ENCODE measurements around the gene SLC6A4.

The SLC6A4 gene

DNA sequence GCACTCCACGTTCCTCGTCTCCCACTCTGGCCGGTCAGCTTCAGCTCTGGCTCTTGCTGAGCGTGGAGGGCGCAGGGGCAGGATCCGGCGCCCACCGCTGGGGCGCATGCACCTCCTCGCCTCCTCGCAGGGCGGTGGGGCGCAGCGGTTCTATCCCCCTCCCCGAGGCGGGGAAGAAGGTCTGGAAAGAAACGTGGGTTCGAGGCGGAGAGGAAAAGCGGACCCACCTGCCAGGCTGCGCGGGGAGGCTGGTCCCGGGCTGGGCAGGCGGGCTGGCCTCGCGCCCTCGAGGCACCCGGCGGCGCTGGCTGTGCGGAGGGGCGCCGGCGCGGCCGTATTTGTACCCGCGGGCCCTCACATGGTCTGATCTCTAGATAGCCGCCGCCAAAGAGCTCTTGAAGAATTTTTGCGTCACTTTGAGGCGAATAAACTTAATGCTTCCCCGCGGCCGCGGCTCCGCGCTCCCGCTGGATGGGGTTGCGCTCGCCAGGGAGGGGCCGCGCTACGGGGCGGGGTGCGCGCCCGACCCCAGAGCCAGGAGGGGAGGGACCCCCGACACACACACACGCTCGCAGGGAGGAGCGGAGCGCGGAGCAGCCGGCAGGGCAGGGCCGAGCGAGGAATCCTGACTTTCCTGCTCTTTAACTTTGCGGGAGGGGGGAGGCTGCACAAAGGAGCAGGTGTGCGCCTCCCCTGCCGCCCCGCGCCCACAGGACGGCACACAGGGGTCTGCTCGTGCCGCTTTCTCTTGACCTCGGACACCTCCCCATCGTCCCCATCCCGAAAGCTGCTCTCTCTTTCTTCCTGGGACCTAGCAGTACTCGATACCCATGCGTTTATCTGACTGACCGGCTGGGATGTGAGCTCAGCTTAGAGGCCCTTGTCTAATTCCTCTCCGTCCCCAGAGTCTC is at the start of gene SLC6A4:
Gene SLC6A4, minus strand, starts transcription at position 312 of the 911 bp plus-strand sequence. CDS start 13,739 bp downstream, outside the sequence.
- DNase-seq: no peak

DNA sequence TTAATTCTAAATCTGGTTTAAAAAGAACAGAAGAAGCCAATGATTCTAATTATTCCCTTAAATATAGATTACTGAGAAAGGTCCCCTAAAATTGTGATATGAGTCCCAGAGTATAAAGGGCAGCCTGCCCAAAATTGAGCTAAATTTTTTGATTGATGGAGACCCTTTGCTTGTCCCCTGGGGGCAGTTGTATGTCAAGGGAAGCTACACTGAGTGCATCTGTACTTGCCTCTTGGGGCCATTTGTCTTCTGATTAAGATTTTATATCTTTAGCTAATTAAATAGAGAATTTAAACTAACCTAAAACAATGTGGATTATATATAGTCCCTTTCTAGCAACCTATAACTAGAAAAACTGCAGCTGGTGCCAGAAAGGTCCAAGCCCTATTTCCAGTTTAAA is 43.7 kb upstream of the SLC6A4 start:
- no peak for DNase-seq

DNA sequence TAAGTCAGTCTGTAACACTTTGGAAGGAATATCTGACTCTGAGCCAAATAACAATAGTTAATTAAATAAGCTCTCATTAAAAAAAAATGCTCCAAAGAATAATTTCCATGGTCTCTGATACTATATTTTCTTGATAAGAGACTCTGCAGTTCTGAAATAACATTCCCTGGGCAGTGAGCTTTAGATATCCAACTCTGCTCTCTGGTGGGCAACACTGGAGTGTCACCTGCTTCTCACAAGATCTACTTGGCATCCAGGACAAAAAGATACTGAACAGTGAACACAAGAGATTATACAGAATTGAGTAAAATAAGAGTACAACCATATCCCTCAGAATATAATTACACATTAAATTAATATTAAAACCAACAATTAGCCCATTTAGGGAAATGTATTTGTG is 42.5 kb upstream of the SLC6A4 start:
- DNase-seq: no peak

DNA sequence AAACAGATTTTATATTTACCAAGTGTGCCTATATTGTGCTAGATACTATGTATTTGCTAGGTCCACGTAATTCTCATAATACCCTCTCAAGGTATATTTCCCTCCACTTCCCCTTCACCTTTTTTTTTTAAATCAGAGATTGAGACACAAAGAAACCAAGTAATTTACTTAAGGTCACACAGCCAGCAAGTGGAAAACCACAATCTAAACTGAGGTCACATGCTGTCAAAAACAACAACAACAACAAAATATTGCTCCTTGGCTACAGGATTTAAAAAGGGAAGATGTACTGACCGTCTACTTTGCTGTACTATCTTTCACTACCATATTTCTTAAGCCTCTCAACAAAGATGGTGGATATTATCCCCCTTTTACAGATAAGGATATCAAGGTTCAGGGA is 40.4 kb upstream of the SLC6A4 start:
- no peak for DNase-seq

DNA sequence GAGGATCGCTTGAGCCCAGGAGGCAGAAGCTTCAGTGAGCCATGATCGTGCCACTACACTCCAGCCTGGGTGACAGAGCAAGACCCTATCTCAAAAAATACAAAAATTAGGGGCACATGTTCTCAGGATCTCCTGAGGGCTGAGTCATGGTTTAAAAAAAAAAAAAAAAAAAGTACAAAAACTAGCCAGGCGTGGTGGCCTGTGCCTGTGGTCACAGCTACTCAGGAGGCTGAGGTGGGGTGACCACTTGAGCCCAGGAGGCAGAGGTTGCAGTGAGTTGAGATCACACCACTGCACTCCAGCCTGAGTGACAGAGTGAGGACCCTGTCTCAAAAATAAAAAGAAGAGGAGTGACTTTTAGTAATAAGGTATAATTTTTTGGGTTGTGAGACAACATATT is 39.4 kb upstream of the SLC6A4 start:
- no peak for DNase-seq

DNA sequence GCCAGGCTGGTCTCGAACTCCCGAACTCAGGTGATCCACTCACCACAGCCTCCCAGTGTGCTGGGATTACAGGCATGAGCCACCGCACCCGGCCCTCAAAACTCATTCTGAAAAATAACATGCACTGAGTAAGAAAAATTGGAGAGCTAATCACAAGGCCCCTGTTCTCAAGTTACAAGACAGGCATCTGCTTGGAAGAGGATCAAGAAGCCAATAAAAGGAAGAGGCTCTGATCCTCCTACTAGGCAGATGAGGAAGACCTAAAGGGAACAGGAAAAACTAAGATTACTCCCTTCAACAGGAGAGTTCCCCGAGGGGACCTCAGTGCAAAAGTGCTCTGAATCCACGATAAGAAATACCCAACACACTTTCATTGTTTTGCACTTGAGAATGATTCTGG is 37.9 kb upstream of the SLC6A4 start:
- DNase-seq: no peak

DNA sequence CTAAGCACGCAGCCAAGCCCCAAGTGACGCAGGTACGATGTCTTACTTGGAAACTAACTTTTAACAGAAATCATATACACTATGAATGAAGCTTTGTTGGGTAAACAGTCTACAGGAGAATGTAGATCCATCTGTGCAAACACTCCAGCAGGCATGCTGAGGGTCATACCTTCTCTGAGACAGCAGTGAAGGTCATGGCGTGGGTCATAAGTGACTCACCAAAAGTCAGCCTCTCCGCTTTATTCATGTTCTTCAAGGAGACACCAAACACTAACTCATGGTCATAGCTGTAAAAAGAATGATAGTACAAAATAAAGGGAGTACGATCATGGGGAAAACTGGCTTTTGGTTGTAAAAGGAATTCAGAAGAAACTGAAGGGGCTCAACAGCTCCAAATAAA is 35.6 kb upstream of the SLC6A4 start:
- no peak for DNase-seq

DNA sequence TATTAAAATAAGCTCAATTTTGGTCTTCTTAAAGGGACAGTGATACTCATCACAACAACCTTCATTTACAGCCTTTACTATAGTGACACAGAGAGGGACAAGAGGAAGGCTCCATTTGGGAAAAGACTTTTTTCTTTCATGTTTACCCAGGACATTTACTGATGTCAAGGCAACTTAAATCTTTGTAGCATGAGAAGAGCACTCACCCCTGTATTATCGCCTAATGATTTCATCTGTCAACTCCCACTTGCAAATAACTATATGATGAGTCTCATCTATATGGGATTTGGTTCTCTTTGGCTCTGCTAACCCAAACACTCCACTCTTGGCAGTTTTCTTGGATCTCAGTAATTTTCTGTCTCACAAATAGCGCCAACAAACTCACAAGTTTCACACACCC is 32.1 kb upstream of the SLC6A4 start:
- no peak for DNase-seq

DNA sequence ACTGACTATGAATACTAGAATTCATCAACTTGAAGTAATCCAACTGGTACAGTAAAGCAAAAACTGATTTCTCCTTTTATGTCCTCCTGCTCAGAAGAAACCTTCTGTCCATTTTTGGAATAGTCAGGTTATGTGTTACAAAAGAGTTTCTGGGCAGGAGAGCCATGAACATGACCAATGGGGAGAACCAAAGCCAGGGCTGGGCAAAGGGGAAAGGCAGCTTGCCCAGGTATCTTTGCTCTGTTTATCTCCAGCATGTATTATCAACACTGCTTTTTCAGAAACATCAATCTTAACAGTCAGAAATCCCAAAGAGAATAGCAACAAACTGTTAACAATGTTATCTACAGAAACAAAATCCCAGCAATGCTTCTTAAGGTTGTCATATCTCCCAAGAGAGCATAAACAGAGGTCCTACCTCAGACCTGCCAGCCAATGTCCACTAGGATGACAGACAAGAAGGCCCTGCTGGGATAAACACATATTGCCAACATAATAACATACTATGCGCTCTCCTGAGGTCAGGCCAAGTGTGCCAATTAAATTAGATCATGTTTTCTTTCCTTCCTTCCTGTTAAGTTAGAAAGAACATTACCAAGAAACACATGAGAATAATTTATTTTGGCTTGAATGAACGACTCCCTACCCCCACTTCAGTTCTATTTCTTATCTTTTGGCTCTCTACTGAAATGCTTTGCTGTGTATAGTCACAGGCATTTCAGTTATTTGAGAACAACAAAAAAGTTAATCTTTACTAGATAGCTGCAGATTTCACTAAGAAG is 28.2 kb upstream of the SLC6A4 start:
- no peak for DNase-seq

DNA sequence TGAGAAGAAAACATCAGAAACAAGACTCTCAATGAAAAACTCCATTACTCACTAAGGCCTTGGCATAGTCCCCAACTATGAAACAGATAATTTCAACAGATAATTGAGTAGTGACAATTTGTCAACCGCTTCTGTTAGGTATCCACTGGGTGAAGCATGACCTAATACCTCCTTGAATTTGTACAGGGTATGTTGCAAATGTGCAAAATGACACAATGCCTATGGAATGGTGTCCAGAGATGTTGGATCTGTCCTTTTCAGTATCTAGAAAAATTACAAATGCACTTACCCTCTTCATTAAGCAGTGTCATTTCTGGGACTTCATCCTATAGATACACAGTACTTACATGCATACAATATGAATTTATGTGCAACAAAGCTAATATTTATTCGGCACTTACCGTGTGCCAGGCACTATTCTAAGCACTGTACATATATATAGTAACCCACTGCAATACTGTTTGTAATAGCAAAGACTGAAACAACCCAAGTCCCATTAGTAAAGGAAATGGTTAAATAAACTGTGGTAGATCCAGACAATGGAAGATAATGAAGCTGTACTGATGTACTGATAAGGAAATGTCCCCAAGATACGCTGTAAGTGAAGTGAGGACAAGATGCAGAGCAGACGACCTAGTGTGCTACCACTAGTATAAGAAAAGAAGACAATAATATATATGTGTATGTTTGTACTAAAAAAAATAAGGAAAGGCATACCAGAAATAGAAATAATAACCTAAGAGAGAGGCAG is 21.4 kb upstream of the SLC6A4 start:
- DNase-seq: no peak

DNA sequence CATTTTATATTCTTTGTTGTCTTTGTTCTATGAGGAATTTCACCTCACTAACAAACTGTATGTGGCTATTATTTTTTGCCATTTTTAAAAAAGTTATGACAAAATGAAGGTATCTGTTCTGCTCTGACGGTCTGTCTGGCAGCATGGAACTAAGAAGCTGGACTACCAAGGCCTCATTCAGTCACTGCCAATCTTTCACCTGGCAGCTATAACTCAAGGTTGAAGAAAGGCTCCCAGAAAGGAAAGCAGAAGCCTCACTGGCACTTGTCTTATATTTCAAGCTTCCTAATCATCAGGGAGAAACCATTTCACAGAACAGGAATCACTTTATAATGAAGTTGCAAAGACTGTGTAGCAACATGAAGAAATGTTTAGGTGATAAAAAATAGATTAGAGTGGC is 18.7 kb upstream of the SLC6A4 start:
- DNase-seq: no peak

DNA sequence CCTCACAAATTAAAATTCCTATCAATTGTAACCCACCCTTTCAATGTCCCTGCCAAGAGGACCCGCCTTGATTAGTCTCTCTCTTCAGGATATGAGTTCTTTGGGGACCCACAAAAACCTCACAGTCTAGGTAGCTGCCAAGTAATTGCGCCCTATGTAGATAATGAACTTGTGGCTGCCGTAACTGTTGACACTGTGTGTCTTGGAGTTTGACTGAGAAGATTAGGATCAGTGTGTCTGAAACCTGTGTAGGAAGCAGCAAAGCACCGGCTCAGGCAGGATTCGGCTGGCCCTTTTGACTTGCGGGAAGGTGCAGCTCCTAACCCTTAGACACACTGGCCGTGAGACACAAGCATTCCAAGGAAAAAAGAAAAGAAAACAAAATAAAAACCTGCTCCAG is 17.8 kb upstream of the SLC6A4 start:
- no peak for DNase-seq

DNA sequence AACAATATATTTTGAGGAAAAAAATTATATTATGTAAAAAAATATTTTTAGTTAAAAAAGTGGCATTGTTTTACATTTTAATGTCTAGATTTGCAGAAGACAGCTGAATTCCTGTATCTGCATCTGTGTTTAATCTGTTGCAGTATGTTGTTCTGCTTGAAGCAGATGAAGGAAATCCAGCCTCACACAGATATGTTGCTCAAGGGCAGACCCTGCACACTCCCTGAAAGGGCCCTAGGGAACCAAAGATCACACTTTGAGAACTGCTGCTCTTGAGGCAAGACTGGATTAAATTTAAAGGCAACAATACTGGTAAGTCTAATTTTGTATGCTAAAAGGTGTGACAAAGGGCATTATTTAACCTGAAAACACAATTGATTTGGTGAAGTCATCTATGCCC is 16.4 kb upstream of the SLC6A4 start:
- DNase-seq: no peak

DNA sequence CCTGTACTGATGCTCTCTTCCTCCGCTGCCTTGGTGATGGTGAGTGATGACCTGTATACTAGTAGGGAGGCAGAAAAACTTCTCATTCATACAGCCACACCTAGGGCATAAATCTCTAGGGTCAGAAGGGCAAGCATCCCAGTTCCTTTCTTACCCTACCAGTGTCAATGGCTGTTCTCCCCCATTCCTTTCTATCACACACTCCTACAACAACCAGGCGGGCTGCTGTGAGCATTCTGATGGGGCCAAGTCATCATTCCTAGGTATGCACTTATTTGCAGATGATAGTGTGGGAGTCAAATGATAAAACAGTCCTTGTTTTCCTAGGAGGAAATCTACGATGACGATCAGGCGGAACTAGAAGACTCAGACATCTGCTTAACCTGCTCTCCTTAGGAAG is 14.0 kb upstream of the SLC6A4 start:
- DNase-seq: no peak

DNA sequence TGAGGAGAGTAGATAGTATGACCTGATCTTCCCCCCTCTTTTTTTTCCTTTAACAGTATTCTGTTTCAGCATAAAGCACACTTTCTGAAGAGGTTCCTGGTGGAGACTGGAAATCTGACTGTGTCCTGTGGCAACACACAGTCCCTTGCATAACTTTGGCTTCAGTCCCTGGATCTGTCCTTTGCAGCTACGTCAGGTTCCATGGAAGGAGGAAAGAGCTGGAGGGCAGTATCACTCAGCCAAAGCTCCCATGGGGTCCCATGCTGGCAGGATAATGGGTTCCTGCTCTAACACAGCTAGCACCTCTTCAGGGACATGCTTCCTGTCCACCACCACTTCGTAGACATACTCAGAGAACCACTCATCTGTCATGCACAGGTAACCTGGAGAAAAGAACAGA is 13.3 kb upstream of the SLC6A4 start:
- no peak for DNase-seq

DNA sequence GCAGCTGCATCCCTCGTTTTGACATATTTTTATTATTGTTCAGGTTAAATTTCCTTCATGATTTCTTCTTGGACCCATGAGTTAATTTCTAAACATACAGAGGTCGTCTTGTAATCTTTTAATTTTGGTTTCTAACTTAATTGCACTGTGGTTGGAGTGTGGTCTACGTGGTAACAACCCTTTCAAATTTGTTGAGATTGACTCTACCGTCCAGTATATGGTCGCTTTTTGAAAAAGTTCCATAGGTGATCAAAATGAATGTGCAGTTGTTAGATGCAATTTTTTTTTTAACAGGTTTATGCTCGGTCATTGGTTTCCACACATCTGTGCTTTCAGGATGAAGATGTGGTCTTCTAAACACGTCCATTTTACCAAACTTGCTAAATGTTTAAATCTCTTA is 11.0 kb upstream of the SLC6A4 start:
- no peak for DNase-seq

DNA sequence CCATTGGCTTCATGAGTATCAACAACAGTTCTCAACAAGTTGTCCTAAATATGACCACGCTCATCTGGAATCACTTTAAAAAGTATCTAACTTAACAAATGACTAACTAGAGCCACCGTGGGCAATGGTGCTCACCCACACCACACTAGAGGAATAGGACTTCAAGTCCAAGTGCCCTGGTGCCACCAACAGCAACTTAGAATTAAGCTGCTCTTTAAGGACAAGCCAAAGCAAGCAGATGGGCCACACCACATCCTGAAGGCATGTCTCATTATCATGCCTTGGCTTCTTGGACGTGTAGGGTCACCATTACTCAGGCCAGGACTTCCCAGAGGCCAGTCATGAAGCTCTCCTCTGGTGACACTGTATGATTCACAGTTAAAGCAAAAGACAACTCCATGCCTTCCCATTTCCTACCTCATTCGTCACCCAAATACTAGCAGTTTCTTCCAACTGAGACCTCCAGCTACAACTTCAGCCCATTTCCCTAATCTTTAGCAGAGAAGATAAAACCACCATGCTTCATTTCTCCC is 9.4 kb upstream of the SLC6A4 start:
- DNase-seq: no peak

DNA sequence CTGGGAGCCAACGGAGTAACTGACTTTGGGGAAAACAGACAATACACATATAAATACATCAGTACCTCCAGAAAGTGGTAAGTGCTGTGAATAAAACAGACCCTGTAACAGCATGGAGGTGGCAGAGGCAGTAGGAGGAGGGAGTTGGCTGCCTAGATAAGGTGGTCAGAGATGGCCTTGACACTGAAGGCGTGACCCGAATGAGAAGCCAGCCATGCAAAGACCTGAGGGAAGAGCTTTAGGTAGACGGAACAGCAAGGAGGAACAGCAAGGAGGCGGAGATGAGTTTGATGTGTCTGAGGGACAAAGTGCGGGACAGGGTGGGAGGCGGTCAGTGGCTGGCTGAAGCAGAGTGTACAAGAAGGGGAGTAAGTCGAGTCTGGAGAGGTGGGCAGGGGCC is 8.1 kb upstream of the SLC6A4 start:
- DNase-seq: no peak

DNA sequence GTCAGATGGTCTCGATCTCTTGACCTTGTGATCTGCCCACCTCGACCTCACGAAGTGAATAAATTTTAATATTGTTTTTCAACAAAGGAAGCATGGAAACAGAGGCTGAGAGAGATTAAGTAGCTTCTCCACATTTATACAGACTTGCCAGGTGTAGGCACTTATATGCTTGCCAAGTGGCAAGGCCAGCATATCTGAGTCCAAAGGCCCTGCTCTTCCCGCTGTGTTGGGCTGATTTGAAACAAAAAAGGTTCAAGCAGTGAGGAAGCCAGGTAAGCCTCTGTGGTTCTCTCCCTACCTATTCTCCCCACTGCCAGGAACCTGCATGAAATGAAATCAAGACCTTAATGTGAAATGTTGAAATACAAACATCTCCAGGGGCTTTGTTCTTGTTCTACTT is 7.5 kb upstream of the SLC6A4 start:
- no peak for DNase-seq

DNA sequence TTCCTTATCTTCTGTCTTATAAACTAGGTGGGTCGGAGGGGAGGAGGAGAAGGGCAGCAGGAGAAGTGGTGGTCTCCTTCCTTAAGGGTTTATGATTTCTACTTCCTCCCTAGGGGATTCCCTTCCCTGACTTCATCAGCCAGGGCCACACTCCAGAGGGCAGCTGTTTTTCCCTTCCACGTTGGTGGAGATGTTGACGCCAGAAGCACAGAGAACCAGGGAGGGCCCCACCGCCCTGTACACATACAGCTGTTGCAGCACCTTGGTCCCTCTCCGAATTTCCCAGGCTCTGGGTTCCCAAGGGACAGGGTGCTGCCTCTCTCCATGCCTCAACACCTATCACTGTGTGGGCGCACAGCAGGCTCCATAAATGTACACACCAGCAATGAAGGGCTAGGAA is 5.6 kb upstream of the SLC6A4 start:
- no peak for DNase-seq

DNA sequence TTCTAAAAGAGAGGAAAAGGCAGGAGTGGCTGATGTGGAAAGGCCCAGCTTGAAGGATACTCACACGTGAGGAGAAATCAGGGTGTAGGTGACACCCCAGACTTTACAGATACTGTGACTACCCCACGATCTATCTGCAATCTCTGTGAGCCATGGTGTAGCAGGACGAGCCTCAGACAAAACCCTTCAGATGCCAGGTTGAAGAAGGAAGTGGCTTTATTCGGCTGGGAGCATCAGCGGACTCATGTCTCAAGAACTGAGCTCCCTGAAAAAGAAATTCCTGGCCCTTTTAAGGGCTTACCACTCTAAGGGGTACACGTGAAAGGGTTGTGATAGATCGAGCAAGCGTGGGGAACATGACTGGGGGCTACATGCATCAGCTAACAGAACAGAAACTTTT is 4.7 kb upstream of the SLC6A4 start:
- no peak for DNase-seq

DNA sequence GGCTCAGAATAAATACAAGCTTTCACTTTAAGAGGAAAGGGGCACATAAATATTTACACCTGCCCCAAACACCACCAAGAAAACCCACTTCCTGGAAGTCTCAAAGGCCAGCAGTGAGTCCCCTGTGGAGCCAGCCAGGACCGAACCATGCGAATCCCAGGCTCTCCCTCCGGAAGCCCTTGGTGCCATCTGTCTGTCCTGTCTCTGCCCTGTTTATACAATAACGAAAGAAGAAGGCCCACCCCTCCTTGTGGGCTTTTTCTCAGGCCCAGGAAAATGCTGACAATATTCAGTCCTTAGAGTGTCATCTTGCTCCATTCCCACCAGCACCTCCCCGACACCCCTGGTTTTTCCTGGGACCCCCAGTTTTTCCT is 3.6 kb upstream of the SLC6A4 start:
- no peak for DNase-seq

DNA sequence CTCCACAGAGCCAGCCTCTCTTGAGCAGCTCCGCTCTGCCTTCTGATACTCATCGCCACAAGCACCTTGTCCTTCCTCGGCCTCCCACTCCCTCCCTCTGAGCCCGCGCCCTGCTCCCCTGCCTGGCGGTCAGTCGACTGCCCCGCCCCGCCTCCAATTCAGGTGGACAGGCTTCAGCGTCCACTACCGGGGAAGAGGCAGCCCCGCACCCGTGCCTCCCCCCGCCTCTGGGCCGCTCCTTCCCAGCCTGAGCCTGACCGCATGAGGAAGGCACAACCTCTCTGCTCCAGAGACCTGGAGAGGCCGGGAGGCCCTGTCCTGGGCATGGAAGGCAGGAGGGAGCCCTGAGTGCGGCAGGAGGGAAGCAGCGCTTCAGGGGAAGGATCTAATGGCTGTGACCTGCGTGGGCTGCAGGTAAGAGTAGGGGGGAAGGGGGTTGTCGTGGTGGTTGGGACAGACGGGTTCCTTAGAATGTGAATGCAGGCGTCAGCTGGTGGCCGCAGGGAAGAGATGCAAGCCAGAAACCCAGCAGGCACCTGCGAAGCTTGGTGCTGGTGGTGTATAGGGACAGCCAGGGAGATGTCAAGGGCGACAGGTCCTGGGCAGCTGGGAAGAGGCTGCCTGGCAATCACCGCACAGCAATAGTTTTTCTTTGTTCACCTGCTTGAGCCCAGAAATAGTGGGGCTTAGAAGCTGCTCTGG is 3.0 kb upstream of the SLC6A4 start:
- DNase-seq: no peak

All from activated CD8-positive, alpha-beta memory T cell treated with anti-CD3 and anti-CD28 coated beads for 24 hours (primary cell).